Superior temporal gyrus (tissue), 1 donor: Measurements from ENCODE around the gene CNDP2.
"Not testable (repeated sequence)": the region's sequence is repeated elsewhere in the genome, so short reads cannot be mapped to it uniquely, and the experiment has no call there.

ENCODE experiments used
- DNase-seq: peaks from one replicate; pipeline ENCODE4 v3.0.0-alpha.2; 2016; ENCODE audit errors: extremely low spot score

The CNDP2 gene

DNA sequence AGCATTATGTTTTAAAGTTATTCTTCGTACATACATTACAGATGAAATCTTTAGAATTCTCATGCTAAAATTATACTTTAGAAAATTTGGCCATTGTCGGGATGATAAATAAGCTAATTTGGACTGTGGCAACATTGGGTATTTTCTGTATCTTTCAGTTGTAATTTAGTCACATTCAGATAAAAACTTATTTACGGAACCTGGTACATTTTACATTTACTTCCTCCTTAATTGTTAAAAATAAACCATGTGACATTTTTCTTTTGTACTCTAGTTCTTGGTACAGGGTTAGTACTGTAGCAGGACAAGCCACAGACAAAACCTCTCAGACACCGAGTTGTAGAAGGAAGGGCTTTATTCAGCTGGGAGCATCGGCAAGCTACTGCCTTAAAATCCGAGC is 4.2 kb downstream of the CNDP2 start:
- DNase-seq, result no peak

DNA sequence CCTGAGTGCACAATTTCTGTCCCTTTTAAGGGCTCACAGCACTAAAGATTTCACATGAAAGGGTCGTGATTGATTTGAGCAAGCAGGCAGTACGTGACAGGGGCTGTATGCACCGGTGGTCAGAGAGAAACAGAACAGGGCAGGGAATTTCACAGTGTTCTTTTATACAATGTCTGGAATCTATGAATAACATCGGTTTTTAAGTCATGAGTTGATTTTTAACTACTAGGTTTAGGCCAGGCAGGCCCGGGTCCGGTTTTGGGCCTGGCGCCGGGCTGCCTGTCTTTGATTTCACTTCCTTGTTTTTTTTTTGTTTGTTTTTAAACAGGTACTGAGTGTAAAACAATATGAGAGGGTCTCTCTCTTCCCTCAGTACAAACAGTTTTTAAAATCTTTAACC is 4.6 kb downstream of the CNDP2 start:
- DNase-seq, result not testable (repeated sequence)

GRCh38 chr18:74501386-74501785 is 5.2 kb downstream of the CNDP2 start:
- DNase-seq, result no peak

GRCh38 chr18:74503137-74503536 is 7.0 kb downstream of the CNDP2 start:
- no peak for DNase-seq

DNA sequence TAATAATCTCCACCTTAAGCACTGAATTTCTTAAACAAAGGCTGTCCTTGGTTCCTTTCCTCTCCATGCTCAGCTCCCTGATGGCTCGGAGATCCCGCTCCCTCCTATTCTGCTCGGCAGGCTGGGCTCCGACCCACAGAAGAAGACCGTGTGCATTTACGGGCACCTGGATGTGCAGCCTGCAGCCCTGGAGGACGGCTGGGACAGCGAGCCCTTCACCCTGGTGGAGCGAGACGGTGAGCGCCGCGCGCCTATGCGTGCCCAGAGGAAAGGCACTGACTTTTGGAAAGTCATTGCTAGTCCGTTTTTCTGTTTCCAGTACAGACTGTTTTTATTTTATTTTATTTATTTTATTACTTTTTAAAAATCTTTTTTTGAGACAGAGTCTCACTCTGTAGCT is 9.6 kb downstream of the CNDP2 start:
- DNase-seq, result no peak

DNA sequence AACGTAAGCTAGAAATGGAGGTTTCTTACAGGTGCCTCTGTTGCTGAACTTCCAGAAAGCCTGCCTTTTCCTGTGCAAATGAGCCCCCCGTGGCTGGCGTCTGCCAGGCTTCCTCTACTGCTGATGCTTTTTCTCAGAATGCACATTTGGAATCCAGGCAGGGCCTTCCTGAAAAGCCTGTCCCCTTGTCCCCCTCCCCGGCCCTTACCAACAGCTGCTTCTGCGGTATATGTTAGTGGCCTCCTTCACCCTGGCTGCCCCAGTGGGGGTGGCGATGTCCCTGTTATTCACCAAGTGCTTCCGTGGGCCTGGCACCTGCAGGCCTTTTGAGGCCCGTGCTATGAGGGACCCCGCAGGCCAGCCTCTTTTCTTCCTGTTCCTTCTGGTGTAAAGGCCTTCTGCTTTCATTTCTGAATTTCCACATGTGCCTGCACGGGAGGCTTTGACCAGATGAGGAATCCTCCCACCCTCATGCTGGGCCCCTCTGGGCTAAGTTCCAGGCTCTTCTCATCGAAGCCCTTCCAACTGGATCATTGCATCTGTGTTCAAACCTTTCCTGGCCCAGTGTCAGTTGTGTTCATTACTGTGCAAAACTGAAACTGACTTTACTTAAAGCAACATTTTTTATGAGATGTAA is 10.4 kb downstream of the CNDP2 start:
- no peak for DNase-seq

- no peak for DNase-seq
These were observed 11.1 kb downstream of the CNDP2 start for GRCh38 chr18:74507097-74507881.

GRCh38 chr18:74507927-74508326 is 11.8 kb downstream of the CNDP2 start:
- DNase-seq, result no peak

DNA sequence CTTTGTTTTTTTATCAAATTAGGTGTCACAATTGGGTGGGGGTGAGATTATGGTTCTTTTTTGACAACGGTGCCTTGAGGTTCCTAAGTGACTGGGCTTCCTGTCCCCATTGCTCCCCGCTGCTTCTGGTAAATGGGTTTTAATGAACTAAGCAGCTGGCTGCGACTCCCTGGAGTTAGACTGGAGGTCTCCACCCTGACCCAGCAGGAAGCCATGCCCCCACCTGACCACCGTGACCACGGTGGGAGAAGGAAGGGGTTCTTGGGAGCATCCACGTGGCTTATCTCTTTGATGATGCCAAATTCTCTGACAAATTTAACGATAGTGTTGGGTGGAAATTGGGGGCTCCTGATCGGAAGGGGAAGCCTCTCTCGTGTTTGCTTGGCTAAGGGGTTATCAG is 12.2 kb downstream of the CNDP2 start:
- no peak for DNase-seq

DNA sequence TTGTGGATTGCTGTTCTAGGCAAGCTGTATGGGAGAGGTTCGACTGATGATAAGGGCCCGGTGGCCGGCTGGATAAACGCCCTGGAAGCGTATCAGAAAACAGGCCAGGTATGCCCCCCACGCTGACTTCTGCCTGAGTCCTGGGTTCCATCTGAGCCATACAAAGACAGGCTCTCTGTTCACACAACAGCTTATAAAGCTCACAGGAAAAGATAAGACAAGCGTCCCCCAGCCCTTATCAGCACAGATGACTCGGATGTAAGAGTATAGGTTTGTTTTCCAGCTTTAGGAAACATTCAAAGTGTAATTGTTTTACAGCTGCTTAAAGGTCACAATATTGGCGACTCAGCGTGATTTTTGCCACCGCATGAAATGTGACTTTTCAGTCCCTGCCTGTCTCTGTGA is 12.7 kb downstream of the CNDP2 start:
- no peak for DNase-seq

GRCh38 chr18:74509856-74510769 is 13.9 kb downstream of the CNDP2 start:
- no peak for DNase-seq

DNA sequence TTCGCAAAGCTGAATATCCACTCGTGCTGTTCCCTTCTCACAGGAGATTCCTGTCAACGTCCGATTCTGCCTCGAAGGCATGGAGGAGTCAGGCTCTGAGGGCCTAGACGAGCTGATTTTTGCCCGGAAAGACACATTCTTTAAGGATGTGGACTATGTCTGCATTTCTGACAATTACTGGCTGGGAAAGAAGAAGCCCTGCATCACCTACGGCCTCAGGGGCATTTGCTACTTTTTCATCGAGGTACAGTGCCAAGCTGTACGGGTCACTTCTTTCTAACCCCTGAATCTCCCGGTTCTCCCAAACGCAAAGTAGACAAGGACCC is 14.6 kb downstream of the CNDP2 start:
- no peak for DNase-seq

- no peak for DNase-seq
These were observed 15.7 kb downstream of the CNDP2 start for GRCh38 chr18:74511823-74512222.

- peak; percentile 94 for DNase-seq
These were observed 16.3 kb downstream of the CNDP2 start for GRCh38 chr18:74512321-74513053.

- DNase-seq, result no peak
These were observed 17.2 kb downstream of the CNDP2 start for GRCh38 chr18:74513149-74513882.

- no peak for DNase-seq
These were observed 17.7 kb downstream of the CNDP2 start for GRCh38 chr18:74513883-74514205.

- DNase-seq, result no peak
These were observed 18.8 kb downstream of the CNDP2 start for GRCh38 chr18:74514860-74515495.

DNA sequence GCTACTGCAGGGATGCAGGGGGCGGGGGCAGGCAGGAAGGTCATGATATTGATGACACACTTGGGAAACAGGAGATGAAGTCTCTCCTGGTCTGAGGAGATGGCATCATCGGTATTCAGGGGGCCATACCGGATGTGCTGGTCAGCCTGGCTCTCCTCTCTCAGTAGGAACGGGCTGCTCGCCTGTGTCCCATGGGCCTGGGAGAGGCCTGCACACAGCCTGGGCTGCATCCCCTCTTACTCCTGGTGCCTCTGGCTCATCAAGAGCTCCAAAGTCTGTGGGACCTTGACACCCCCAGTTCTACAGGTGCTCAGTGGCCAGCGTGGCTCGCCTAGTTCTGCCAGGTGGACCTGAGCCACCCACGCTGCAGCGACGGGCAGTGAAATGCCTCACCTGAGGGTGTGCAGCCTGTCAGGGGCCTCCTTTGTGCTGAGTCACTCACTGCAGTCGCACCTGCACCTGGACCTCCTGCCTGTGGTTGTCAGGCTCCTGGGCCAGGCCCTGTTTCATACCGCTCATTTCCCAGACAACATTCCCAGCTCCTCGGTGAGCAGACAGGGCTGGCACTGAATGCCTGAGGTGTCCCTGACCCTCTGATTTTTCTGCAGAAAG is 19.6 kb downstream of the CNDP2 start:
- DNase-seq, result no peak

DNA sequence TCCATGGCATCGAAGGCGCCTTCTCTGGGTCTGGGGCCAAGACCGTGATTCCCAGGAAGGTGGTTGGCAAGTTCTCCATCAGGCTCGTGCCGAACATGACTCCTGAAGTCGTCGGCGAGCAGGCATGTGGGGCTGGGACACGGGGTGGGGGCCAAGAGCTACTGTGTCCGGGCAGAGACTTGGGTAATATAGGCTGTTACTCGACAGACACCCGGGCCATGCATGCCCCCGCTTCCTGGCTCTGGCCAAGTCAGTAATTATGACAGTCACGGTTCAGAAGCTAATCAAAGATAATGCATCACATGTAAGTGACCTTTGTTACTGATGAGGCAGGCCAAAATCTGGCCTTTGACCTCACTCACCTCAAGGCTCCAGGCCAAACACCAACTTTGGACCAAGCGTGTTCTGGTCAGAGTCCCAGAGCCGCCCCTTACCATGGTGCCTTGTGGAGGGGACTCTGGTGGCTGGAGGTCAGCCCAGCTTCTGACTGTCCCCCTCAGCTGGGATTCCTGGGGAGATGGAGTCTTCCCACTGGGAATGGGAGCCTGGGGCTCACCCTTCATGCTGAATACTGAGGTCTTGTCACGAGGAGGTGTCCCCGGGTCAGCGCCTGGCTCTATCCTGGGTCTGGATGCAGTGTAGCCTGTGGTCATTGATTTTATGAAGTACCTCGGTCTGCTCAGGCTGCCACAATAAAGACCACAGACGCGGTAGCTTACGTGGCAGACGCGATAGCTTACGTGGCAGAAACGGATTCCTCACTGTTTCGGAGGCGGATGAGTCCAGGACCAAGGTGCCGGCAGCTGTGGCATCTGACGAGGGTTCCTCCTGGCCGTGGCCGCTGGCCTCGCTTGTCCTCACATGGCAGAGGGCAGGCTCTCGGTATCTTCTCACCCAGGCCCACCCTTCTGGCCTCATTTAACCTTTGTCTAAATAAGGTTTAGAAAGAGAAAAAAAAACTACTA is 20.4 kb downstream of the CNDP2 start:
- no peak for DNase-seq
